Body of pancreas (tissue), 4 donors: ENCODE results near the gene SPDYC. TPM values are rescaled to one million over a fixed set of nuclear protein-coding genes. Genes with fewer than 3 reads are reported as not detected.

Source experiments
- ATAC-seq: fragments of 150-250 bp; one replicate; pipeline ENCODE4 v1.9.1; 2016
- DNase-seq, 4 donors: peaks; one replicate each; pipeline ENCODE4 v3.0.0-alpha.2; 2019
- H3K27ac ChIP-seq, 4 donors: fragments of 200-600 bp; sonication (generic); 1 replicate in 3 of 4; 2 replicates in 1 of 4; pipeline versions ENCODE4 v1.5.1 to v1.6.1; 2016 to 2019; ENCODE audit warnings: mild to moderate bottlenecking in 1 of 4, mixed read lengths in 1 of 4, moderate library complexity in 1 of 4
- H3K27me3 ChIP-seq, 2 donors: fragments of 200-600 bp; sonication (generic); one replicate each; pipeline ENCODE4 v1.6.0; 2016; ENCODE audit warnings: mild to moderate bottlenecking in 1 of 2
- H3K36me3 ChIP-seq, 2 donors: fragments of 200-600 bp; sonication (generic); replicated peaks in 1 of 2; 2 replicates each; pipeline ENCODE4 v1.5.1; 2016; ENCODE audit warnings: low read depth in 2 of 2; ENCODE audit not compliant: insufficient read depth in 1 of 2
- H3K4me1 ChIP-seq: fragments of 200-600 bp; sonication (generic); one replicate; pipeline ENCODE4 v1.6.0; 2016
- H3K4me3 ChIP-seq, 2 donors: fragments of 200-600 bp; sonication (generic); 1 replicate in 1 of 2; 2 replicates in 1 of 2; pipeline ENCODE4 v1.5.1; 2016 to 2019
- H3K9me3 ChIP-seq, 3 donors: fragments of 200-600 bp; sonication (generic); 1 replicate in 2 of 3; 2 replicates in 1 of 3; pipeline ENCODE4 v1.5.1; 2016
- CTCF ChIP-seq, 7 experiments: fragments of 450-650 bp in 4 of 7; fragments of 200-600 bp in 3 of 7; sonication (generic) in 3 of 7; IDR thresholded peaks; one replicate each; pipeline ENCODE4 v1.5.1; 2016 to 2019; ENCODE audit warnings: antibody characterized with exemption in 7 of 7
- POLR2A ChIP-seq, 3 donors: fragments of 450-650 bp; IDR thresholded peaks; one replicate each; pipeline ENCODE4 v1.6.1; 2016; ENCODE audit warnings: antibody characterized with exemption in 3 of 3, mild to moderate bottlenecking in 2 of 3
- WGBS, 2 donors: methylation state at CpG; one replicate each; pipeline ENCODE4 v1.1.5; 2017; 5-methylcytosine and 5-hydroxymethylcytosine counted together
- intact Hi-C: fragments of 100-400 bp; cut with DNase I; formaldehyde crosslinking; loops from one replicate; pipeline ENCODE4 v1.15.1; 2023
- total RNA-seq, 2 donors: library from RNA; depleted of rRNA; stranded (reverse); fragments of >200 nt; gene quantifications; one replicate each; pipeline ENCODE4 v1.1.0, GENCODE V29; 2016

The SPDYC gene
- total RNA-seq, 2 donors from 2014 or later: not detected

- WGBS, 2 donors: 1% methylated on average over 23 to 24 of the region's 24 CpGs
- peak; percentile 98 to 99 (median 99) for DNase-seq
- peak overlapping the region; percentile 98 to 100 (median 99) for H3K27ac ChIP-seq
- peak overlapping the region; percentile 63 to 83 for H3K4me3 ChIP-seq
- H3K9me3 ChIP-seq: no peaks in the 10 kb centered on the region
- ATAC-seq: peak; percentile 89
- TF ChIP-seq CTCF (IDR thresholded peaks at IDR 0.05): peak in 1 of 7 experiments; percentile 15
- TF ChIP-seq POLR2A (IDR thresholded peaks at IDR 0.05): peak in 1 of 3 donors; percentile 39
- intact Hi-C loops: loop anchor here (5.0 kb wide), 1 partner anchor 52 kb away; no protein-coding TSS in a partner anchor
- peaks cover 49% of the 10 kb centered on the region for H3K4me1 ChIP-seq
- no peaks in the 10 kb centered on the region for H3K27me3 ChIP-seq
- H3K36me3 ChIP-seq: peaks cover 7 to 20% of the 10 kb centered on the region in 2 donors
These were observed 34.9 kb upstream of the SPDYC start for GRCh38 chr11:65134952-65135632.

- WGBS, 2 donors: 36 to 39% methylated on average over 11 of the region's 11 CpGs
- H3K9me3 ChIP-seq: no peaks in the 10 kb centered on the region
- H3K36me3 ChIP-seq: peaks cover 1 to 16% of the 10 kb centered on the region in 2 donors
- H3K27ac ChIP-seq: peak overlapping the region; percentile 98 to 100 (median 99)
- no peak overlapping the region for H3K4me3 ChIP-seq
- DNase-seq (peak in 1 of 4 donors; percentile 5), ATAC-seq (no peak)
- peaks cover 47% of the 10 kb centered on the region for H3K4me1 ChIP-seq
- intact Hi-C loops: no loop called here
- TF ChIP-seq POLR2A (IDR thresholded peaks at IDR 0.05): no peak
- TF ChIP-seq CTCF (IDR thresholded peaks at IDR 0.05): no peak
- H3K27me3 ChIP-seq: no peaks in the 10 kb centered on the region
These were observed 34.3 kb upstream of the SPDYC start for GRCh38 chr11:65135633-65136145.

- no peak for ATAC-seq
- peaks cover 38% of the 10 kb centered on the region for H3K4me1 ChIP-seq
These were observed 33.4 kb upstream of the SPDYC start for GRCh38 chr11:65136515-65137096.

GRCh38 chr11:65141896-65142494, 28.0 kb upstream of the SPDYC start:
- ATAC-seq: no peak
- intact Hi-C loops: no loop called here
- DNase-seq: no peak
- WGBS, 2 donors: 74 to 75% methylated on average over 7 of the region's 7 CpGs
- H3K36me3 ChIP-seq: no peaks in the 10 kb centered on the region
- no peak overlapping the region for H3K4me3 ChIP-seq
- TF ChIP-seq CTCF (IDR thresholded peaks at IDR 0.05): no peak
- TF ChIP-seq POLR2A (IDR thresholded peaks at IDR 0.05): no peak
- peaks cover 19% of the 10 kb centered on the region for H3K4me1 ChIP-seq
- no peaks in the 10 kb centered on the region for H3K9me3 ChIP-seq
- no peak overlapping the region for H3K27ac ChIP-seq
- H3K27me3 ChIP-seq: no peaks in the 10 kb centered on the region

More at GRCh38 chr11:65136515-65137096, 33.4 kb upstream of the SPDYC start:
- TF ChIP-seq CTCF (IDR thresholded peaks at IDR 0.05): no peak
- TF ChIP-seq POLR2A (IDR thresholded peaks at IDR 0.05): no peak
- no peak for DNase-seq
- 90 to 93% methylated on average over 15 of the region's 15 CpGs for WGBS, 2 donors
- Histone ChIP-seq H3K9me3 (no peaks in the 10 kb centered on the region), H3K27me3 (no peaks in the 10 kb centered on the region), H3K4me3 (no peak overlapping the region), H3K27ac (peak overlapping the region in 3 of 4 donors; percentile 98 to 100 (median 99)), H3K36me3 (peaks cover 0 to 8% of the 10 kb centered on the region in 2 donors)
- intact Hi-C loops: no loop called here
